HepG2 (cell line): ENCODE data around the gene CALR. TPM values are rescaled to one million over a fixed set of nuclear protein-coding genes. Genes with fewer than 3 reads are reported as not detected.

Experiments used
- IKZF4 ChIP-seq: sonication (generic); formaldehyde crosslinking; IDR thresholded peaks from 2 replicates; pipeline ENCODE4 v1.5.1; 2020; ENCODE audit warnings: borderline replicate concordance, mild to moderate bottlenecking, low read depth, missing genetic modification reagents; ENCODE audit errors: not compliant biosample characterization
- MEIS1 ChIP-seq: sonication (generic); formaldehyde crosslinking; IDR thresholded peaks from 2 replicates; pipeline ENCODE4 v1.9.0; 2021; ENCODE audit warnings: mild to moderate bottlenecking, missing genetic modification reagents, moderate library complexity, borderline replicate concordance
- NFKBIZ ChIP-seq: IDR thresholded peaks from 2 replicates; pipeline ENCODE4 v1.6.1; 2018; ENCODE audit warnings: missing genetic modification reagents, missing compliant biosample characterization
- RBM39 ChIP-seq: fragments of 200-400 bp; formaldehyde crosslinking; IDR thresholded peaks from one replicate; pipeline ENCODE4 v1.6.1; 2018; ENCODE audit warnings: antibody characterized with exemption, mild to moderate bottlenecking, low read depth, low read length; ENCODE audit not compliant: poor library complexity, severe bottlenecking
- TAF1 ChIP-seq: sonication (generic); formaldehyde crosslinking; IDR thresholded peaks from 2 replicates; pipeline ENCODE4 v1.4.0; 2020; ENCODE audit warnings: missing genetic modification reagents
- TBX3 ChIP-seq: fragments of 450-650 bp; IDR thresholded peaks from 2 replicates; pipeline ENCODE4 v1.6.1; 2017; ENCODE audit warnings: antibody characterized with exemption, mild to moderate bottlenecking, inconsistent platforms, borderline replicate concordance
- ZFY ChIP-seq: sonication (generic); formaldehyde crosslinking; IDR thresholded peaks from 2 replicates; pipeline ENCODE4 v1.4.0; 2020; ENCODE audit warnings: missing genetic modification reagents
- ZNF292 ChIP-seq: sonication (generic); formaldehyde crosslinking; IDR thresholded peaks from 2 replicates; pipeline ENCODE4 v1.8.1; 2022; ENCODE audit warnings: mild to moderate bottlenecking, low read depth, missing genetic modification reagents, borderline replicate concordance
- ZNF616 ChIP-seq: sonication (generic); formaldehyde crosslinking; IDR thresholded peaks from 2 replicates; pipeline ENCODE4 v1.5.0; 2020; ENCODE audit warnings: low read depth, mild to moderate bottlenecking, missing genetic modification reagents
- ZSCAN12 ChIP-seq: sonication (generic); formaldehyde crosslinking; IDR thresholded peaks from 2 replicates; pipeline ENCODE4 v1.9.0; 2021; ENCODE audit warnings: mild to moderate bottlenecking, missing genetic modification reagents
- polyA plus RNA-seq, 8 experiments: library from polyadenylated mRNA; depleted of rRNA in 3 of 8; stranded (reverse) in 7 of 8; unstranded in 1 of 8; fragments of >200 nt; fragmentation: Illumina TruSeq in 4 of 8; extraction: Trizol in 4 of 8; gene quantifications; 2 replicates each; pipeline versions ENCODE4 v1.2.1 to v1.2.3, GENCODE V29; 2011 to 2016; ENCODE audit warnings: low read depth in 4 of 8, missing spikeins in 1 of 8, mixed read lengths in 1 of 8; ENCODE audit not compliant: insufficient read depth in 1 of 8
- total RNA-seq, 5 experiments: library from RNA; depleted of rRNA; stranded (reverse); fragments of >200 nt; fragmentation: Illumina TruSeq; extraction: Trizol; gene quantifications; 2 replicates each; pipeline ENCODE4 v1.2.3, GENCODE V29; 2016; ENCODE audit warnings: low read depth in 1 of 5
- TF ChIP-seq, protein P1 (sequence below): sonication (generic); formaldehyde crosslinking; IDR thresholded peaks from 2 replicates; pipeline ENCODE4 v1.4.0; 2020; ENCODE audit warnings: mild to moderate bottlenecking, missing genetic modification reagents
- TF ChIP-seq, protein P2 (sequence below), 2 experiments: fragments of 450-650 bp in 1 of 2; sonication (generic) in 1 of 2; formaldehyde crosslinking; IDR thresholded peaks; 2 replicates each; pipeline versions ENCODE4 v1.5.0 to v1.8.0; 2020 to 2022; ENCODE audit warnings: mild to moderate bottlenecking in 1 of 2, missing genetic modification reagents in 1 of 2
- TF ChIP-seq, protein P3 (sequence below): sonication (generic); formaldehyde crosslinking; conservative IDR thresholded peaks from 2 replicates; pipeline ENCODE4 v1.4.0; 2020; ENCODE audit warnings: missing genetic modification reagents
- TF ChIP-seq, protein P4 (sequence below): sonication (generic); formaldehyde crosslinking; IDR thresholded peaks from 2 replicates; pipeline ENCODE4 v1.4.0; 2020; ENCODE audit warnings: missing genetic modification reagents
- TF ChIP-seq, protein P5 (sequence below), 2 experiments: sonication (generic) in 1 of 2; formaldehyde crosslinking in 1 of 2; IDR thresholded peaks; 2 replicates each; pipeline versions ENCODE4 v1.4.0 to v1.6.1; 2016 to 2020; ENCODE audit warnings: borderline replicate concordance in 1 of 2, low read depth in 1 of 2, mild to moderate bottlenecking in 1 of 2, missing genetic modification reagents in 1 of 2

The CALR gene
- total and polyA plus RNA-seq, 2 of the 13 experiments (the other 11 are each of a cell fraction or from before 2014, with no cell fraction given), result 898 to 934 TPM

DNA sequence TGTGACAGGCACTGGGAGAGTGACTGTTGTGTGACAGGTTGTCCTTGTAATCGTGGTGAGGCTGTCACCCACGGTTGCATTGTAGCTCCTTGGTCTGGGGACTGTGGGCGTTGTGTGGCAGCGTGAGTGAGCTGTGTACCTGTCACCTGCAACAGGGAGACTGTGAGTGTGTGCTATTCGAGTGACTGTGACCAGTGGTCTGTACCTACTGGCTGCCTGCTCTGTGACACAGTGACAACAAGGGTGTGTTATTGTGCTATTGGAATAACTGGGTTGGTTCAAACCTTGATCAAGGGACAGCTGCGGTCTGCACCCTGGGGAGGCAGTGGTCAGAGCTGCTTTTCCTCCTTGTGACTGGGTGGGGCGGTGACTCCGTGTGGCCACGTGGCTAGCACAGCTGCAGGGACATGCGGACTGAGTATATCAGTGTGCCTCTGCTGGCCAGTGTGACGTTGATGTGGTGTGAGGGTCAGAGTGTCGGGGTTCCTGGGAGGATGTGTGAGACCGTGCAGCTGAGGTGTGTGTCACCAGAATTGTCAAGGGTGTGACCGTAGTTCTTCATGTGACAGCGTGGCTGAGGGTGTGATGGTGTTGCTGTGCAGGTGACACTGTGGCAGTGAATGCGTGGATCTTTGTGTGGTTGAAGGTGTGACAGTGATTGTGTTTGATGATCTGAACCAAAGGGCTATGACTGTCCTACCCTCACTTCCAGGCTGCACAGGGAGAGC, 46.8 kb downstream of the CALR start (continued):
- TF ChIP-seq, protein P1, sequence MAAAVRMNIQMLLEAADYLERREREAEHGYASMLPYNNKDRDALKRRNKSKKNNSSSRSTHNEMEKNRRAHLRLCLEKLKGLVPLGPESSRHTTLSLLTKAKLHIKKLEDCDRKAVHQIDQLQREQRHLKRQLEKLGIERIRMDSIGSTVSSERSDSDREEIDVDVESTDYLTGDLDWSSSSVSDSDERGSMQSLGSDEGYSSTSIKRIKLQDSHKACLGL (CRISPR knock-in tag), result peak; percentile 80
- TF ChIP-seq IKZF4 (CRISPR knock-in tag) (peak; percentile 39), ZNF616 (peak; percentile 61; the same call in 1 of the 2 replicates), NFKBIZ (no peak), MEIS1 (CRISPR knock-in tag) (peak; percentile 92), TAF1 (CRISPR knock-in tag) (no peak), ZNF292 (CRISPR knock-in tag) (peak; percentile 79; the same call in 1 of the 2 replicates), TBX3 (peak; percentile 34; the same call in 1 of the 2 replicates), RBM39 (no peak), ZFY (CRISPR knock-in tag) (no peak), ZSCAN12 (CRISPR knock-in tag) (no peak)
- TF ChIP-seq, protein P2, sequence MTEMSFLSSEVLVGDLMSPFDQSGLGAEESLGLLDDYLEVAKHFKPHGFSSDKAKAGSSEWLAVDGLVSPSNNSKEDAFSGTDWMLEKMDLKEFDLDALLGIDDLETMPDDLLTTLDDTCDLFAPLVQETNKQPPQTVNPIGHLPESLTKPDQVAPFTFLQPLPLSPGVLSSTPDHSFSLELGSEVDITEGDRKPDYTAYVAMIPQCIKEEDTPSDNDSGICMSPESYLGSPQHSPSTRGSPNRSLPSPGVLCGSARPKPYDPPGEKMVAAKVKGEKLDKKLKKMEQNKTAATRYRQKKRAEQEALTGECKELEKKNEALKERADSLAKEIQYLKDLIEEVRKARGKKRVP (CRISPR knock-in tag; IDR thresholded peaks at IDR 0.05), result peak in 1 of 2 experiments; percentile 52; a peak in 1 of 4 replicates
- TF ChIP-seq, protein P3, sequence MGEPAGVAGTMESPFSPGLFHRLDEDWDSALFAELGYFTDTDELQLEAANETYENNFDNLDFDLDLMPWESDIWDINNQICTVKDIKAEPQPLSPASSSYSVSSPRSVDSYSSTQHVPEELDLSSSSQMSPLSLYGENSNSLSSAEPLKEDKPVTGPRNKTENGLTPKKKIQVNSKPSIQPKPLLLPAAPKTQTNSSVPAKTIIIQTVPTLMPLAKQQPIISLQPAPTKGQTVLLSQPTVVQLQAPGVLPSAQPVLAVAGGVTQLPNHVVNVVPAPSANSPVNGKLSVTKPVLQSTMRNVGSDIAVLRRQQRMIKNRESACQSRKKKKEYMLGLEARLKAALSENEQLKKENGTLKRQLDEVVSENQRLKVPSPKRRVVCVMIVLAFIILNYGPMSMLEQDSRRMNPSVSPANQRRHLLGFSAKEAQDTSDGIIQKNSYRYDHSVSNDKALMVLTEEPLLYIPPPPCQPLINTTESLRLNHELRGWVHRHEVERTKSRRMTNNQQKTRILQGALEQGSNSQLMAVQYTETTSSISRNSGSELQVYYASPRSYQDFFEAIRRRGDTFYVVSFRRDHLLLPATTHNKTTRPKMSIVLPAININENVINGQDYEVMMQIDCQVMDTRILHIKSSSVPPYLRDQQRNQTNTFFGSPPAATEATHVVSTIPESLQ (CRISPR knock-in tag), result no peak
- TF ChIP-seq, protein P4, sequence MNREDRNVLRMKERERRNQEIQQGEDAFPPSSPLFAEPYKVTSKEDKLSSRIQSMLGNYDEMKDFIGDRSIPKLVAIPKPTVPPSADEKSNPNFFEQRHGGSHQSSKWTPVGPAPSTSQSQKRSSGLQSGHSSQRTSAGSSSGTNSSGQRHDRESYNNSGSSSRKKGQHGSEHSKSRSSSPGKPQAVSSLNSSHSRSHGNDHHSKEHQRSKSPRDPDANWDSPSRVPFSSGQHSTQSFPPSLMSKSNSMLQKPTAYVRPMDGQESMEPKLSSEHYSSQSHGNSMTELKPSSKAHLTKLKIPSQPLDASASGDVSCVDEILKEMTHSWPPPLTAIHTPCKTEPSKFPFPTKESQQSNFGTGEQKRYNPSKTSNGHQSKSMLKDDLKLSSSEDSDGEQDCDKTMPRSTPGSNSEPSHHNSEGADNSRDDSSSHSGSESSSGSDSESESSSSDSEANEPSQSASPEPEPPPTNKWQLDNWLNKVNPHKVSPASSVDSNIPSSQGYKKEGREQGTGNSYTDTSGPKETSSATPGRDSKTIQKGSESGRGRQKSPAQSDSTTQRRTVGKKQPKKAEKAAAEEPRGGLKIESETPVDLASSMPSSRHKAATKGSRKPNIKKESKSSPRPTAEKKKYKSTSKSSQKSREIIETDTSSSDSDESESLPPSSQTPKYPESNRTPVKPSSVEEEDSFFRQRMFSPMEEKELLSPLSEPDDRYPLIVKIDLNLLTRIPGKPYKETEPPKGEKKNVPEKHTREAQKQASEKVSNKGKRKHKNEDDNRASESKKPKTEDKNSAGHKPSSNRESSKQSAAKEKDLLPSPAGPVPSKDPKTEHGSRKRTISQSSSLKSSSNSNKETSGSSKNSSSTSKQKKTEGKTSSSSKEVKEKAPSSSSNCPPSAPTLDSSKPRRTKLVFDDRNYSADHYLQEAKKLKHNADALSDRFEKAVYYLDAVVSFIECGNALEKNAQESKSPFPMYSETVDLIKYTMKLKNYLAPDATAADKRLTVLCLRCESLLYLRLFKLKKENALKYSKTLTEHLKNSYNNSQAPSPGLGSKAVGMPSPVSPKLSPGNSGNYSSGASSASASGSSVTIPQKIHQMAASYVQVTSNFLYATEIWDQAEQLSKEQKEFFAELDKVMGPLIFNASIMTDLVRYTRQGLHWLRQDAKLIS (CRISPR knock-in tag), result no peak
- TF ChIP-seq, protein P5, sequence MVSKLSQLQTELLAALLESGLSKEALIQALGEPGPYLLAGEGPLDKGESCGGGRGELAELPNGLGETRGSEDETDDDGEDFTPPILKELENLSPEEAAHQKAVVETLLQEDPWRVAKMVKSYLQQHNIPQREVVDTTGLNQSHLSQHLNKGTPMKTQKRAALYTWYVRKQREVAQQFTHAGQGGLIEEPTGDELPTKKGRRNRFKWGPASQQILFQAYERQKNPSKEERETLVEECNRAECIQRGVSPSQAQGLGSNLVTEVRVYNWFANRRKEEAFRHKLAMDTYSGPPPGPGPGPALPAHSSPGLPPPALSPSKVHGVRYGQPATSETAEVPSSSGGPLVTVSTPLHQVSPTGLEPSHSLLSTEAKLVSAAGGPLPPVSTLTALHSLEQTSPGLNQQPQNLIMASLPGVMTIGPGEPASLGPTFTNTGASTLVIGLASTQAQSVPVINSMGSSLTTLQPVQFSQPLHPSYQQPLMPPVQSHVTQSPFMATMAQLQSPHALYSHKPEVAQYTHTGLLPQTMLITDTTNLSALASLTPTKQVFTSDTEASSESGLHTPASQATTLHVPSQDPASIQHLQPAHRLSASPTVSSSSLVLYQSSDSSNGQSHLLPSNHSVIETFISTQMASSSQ (IDR thresholded peaks at IDR 0.05; ENCODE audit: low read depth), result no peak
- TF ChIP-seq, protein P5 (CRISPR knock-in tag; IDR thresholded peaks at IDR 0.05; ENCODE audit: borderline replicate concordance), result no peak
